Lung microvascular endothelial cell (primary cell): ENCODE results near the gene ST6GALNAC4. TPM values are rescaled to one million over a fixed set of nuclear protein-coding genes. Genes with fewer than 3 reads are reported as not detected.
"Not testable (repeated sequence)": the region's sequence is repeated elsewhere in the genome, so short reads cannot be mapped to it uniquely, and the experiment has no call there.

Experiments used
- DNase-seq, 2 donors: peaks; one replicate each; pipeline versions ENCODE4 v3.0.0 to v3.0.0-alpha.2; 2010; ENCODE audit warnings: low read depth in 2 of 2
- total RNA-seq: library from RNA; depleted of rRNA; stranded (reverse); fragments of >200 nt; gene quantifications from 2 replicates; pipeline ENCODE4 v1.2.1, GENCODE V29; 2014

ST6GALNAC4 gene
- total RNA-seq, 1 donor from 2014 or later, result 26.6 TPM

- DNase-seq, result no peak
Measured at GRCh38 chr9:127890053-127890452, 26.8 kb downstream of the ST6GALNAC4 start.

- DNase-seq, result no peak
Measured at GRCh38 chr9:127887792-127888191, 29.0 kb downstream of the ST6GALNAC4 start.

DNA sequence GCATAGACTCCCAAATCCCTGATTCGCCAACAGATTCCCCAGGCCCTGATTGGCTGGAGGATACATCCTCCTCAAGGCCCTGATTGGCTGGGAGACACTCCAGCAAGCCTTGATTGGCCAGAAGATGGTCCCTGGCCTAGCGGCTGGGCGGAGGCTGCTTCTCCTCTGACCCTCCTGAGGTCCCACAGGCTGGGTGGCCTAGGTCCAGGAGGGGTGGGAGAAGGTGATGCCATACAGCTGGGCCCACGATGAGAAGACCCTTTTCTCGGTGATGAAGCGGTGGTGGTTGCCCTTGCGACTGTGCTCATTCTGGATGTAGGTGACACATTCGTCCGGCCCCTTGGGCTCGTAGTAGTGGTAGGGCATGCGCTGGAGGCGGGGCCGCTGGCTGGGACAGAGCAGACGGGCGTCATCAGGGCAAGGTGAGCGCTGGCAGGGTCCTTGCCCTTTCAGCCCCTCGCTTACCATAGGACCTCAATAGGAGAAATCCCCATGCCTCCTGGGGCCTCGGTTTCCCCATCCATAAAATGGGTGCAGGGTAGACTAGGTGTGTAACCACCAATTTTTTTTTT is 30.4 kb downstream of the ST6GALNAC4 start:
- DNase-seq, result peak in 1 of 2 donors; percentile 21

DNA sequence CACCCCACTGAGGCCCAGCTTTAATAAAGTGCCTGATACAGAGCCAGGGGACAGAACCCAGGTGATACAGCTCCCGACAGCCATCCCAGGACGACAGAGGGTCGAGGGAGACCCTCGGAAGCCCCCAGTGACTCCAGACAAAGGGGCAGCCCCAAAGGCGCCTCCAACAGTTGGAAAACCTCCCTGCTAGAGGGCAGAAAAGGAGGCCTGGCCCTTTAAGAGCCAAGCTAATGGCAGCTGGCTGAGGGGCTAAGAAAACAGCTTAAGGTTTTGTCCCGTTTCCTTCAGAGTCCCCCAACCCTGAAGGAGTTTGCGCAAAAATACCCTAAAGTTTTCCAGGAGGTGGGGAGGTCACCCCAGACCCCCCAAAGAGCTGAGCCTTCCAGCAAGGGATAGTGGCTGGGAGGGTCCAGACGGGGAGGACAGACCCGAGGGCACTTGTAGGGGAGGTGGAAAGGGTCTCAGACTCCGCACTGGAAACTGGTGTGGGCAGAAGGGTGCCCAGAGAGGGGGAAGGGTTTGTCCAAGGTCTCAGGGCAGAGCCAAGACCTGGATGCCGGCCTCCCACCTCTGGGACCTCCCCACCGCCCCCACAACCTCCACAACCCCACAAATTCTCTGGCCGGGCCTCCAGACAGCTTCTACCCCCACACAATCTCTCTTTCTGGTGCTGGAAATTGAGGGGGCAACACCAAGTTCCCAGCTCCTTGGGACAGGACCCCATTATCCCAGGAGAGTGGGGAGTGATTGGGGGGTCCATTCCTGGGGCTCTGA is 31.1 kb downstream of the ST6GALNAC4 start:
- no peak for DNase-seq

- DNase-seq, result no peak
Measured at GRCh38 chr9:127884976-127885490, 31.8 kb downstream of the ST6GALNAC4 start.

DNA sequence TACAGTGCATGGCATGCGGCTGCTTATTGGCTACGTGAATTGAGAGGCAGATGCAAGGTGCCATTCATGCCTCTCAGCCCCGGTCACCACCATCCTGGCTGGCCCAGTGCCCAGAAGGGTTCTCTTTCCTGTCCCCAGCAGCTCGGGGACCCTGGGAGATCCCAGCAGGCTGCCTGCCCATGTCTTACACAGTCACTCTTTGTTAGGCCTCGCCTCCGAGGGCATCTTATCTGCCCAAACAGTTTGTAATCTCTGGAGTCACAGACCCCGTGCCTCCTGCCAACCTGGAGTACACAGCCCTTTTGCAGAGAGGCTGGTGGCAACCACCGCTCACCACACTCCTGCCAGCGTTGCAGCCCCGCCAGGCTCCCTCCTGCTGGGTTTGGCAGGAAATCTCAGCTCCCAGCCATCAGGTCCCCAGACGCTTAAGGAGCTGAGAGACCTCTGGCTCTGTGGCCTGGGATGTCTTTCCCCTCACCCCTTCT is 32.4 kb downstream of the ST6GALNAC4 start:
- peak in 1 of 2 donors; percentile 22 for DNase-seq

GRCh38 chr9:127883959-127884358 is 32.9 kb downstream of the ST6GALNAC4 start:
- no peak for DNase-seq

DNA sequence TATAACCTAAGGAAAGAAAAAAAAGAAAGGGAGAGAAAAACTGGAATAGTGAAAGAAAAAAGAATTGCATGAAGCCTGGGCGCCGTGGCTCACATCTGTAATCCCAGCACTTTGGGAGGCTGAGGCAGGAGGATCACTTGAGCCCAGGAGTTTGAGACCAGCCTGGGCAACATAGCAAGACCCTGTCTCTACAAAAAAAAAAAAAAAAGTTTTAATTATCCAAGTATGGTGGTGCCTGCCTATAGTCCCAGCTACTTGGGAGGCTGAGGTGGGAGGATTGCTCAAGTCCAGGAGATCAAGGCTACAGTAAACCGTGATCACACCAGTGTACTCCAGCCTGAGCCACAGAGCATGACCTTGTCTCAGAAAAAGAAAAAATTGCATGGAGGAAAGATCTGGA is 35.1 kb downstream of the ST6GALNAC4 start:
- DNase-seq, result not testable (repeated sequence)

- DNase-seq, result no peak
Measured at GRCh38 chr9:127880143-127880542, 36.7 kb downstream of the ST6GALNAC4 start.

DNA sequence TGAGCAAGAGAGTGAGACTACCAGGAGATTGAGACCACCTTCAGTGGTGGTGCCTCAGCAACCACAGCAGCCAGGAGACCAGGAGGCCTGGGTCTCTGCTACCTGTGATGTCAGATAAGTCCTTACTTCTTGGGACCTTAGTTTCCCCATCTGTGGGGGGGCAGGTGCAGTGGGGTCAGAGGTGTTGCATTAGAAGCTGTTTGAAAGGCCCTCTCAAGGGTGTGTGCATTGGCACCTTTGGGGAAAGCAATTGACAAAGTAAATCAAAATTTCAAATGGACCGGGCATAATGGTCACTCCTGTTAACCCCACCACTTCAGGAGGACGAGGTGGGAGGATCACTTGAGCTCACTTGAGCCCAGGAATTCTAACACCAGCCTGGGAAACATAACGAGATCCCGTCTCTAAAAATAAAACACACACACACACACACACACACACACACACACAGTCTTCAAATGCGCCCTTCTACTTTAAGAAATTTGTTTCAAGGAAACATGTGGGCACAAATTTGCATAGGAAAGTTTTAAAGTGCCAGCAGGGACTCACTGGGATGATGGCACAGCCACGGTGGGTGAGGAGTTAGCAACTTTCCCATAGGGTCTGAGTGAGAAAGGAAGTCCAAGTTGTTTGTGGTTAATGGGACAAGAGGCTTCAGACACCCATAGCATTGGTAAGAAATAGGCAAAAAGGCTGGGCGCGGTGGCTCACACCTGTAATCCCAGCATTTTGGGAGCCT is 38.0 kb downstream of the ST6GALNAC4 start:
- DNase-seq, result no peak

- DNase-seq, result no peak
Measured at GRCh38 chr9:127878001-127878651, 38.7 kb downstream of the ST6GALNAC4 start.

- DNase-seq, result peak; percentile 63 to 71
Measured at GRCh38 chr9:127877566-127877998, 39.3 kb downstream of the ST6GALNAC4 start, which contains the start of gene AK1. Gene AK1, minus strand, starts transcription at chr9:127877675. Its CDS starts 3,058 bp downstream, at chr9:127874617.

DNA sequence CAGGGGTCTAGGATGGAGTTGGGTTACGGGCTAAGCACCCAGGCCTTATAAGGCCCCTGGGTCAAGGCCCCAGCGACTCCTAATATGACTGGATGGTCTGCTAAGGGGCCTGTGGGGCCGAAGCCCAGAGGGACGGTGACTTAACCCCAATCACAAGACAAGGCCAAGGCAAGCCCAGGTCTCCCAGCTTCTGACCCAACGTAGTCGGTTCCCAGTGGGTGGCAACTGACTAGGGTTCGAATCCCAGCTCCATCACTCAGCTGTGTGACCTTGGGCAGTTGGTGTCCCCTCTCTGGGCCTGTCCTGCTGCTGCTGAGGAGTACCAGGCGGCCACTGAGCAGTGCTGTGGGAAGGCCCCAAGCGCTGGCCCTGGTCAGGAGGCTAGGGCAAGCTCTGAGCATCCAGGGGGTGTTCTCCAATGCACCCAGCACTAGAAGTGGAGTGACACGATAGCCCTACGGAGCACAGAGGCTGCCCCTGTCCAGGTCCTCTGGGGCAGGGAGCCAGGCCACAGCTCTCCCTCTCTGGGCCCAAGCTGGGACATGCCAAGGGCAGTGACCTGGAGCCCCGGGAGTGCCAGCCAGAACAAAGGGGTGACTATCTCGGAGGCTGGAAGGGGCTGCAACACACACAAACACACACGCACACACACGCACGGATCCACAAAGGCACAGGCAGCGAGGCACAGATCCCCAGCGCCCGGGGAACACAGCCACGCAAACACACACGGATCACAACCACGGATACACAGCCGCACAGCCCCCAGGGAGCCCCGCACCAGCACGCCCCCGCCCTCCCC is 39.9 kb downstream of the ST6GALNAC4 start:
- DNase-seq, result peak; percentile 24 to 34

GRCh38 chr9:127876026-127876763 is 40.6 kb downstream of the ST6GALNAC4 start:
- no peak for DNase-seq

DNA sequence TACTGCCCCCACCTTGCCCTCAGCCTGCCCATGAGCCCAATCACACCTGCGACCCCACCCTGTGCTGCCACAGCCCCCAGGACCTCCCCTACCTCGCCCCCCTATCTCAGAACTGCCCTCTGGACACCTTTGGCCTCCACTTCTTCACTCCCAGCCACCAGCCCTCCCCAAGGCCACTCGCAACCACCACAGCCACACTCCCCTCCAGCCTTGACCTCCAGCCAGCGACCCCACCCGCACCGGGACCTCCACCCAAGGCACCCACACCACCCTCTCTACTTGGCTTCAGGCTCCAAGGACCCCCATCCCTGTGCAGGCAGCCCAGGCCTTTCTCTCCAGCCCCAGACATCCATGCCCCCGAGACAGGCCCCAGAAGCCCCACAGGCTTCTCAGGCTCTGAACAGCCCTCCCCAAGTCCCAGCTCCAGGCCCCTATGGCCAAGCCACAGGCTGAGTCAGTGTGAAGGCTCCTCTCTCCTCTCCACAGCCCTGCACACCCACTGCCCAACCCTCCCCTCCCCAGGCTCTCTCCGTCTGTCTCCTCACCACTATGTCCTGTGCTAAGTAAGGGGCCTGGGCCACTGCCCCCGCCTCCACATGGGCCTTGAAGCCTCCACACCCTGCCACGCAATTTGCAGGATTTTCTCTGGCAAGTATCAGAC is 41.4 kb downstream of the ST6GALNAC4 start:
- peak in 1 of 2 donors; percentile 19 for DNase-seq

DNA sequence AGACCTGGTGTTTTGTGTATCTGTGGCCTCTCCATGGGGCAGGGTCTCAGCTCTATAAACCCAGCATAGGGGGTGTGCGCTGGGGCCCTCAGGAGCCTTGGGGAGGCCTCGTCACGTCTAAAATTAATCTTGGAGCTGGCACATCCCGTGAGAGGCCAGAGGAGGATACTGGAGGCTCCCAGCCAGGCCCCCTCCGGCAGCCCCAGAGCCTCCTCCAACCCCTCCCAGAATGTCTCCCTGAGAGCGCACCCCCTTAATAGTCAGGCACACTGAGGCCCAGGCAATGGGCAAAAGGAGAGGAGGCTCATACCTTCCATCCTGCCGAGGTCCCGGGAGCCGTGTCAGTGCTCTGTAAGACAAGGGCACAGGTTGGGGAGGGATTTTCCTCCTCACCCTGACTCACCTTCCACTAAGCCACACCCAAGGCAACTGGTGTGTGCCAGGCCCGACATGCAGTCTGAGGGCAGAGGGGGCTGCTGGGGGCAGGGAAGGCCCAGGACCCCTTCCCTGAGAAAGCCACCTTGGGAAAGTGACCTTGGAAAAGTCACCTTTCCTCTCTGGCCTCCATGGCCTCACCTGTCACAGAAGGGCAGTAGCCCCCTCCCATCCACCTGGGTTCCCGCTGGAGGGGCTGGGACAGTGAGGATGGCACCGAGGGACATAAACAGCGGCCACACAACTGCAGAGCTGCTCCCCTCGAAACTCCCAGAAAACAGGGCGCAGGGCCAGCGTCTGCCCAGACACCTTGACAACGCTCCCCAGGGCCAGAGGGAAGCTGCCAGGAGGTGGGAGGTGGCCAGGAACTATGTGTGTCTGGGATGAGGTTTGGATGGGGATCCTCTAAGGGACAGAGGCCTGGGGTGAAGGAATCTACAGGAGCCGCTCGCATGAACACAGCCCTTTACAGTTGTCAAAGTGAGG is 42.3 kb downstream of the ST6GALNAC4 start:
- no peak for DNase-seq

GRCh38 chr9:127873886-127874285 is 43.0 kb downstream of the ST6GALNAC4 start:
- peak in 1 of 2 donors; percentile 43 for DNase-seq

GRCh38 chr9:127873223-127873691 is 43.6 kb downstream of the ST6GALNAC4 start:
- no peak for DNase-seq
